Measurements from ENCODE around the gene AGBL1.

Gene AGBL1

DNA sequence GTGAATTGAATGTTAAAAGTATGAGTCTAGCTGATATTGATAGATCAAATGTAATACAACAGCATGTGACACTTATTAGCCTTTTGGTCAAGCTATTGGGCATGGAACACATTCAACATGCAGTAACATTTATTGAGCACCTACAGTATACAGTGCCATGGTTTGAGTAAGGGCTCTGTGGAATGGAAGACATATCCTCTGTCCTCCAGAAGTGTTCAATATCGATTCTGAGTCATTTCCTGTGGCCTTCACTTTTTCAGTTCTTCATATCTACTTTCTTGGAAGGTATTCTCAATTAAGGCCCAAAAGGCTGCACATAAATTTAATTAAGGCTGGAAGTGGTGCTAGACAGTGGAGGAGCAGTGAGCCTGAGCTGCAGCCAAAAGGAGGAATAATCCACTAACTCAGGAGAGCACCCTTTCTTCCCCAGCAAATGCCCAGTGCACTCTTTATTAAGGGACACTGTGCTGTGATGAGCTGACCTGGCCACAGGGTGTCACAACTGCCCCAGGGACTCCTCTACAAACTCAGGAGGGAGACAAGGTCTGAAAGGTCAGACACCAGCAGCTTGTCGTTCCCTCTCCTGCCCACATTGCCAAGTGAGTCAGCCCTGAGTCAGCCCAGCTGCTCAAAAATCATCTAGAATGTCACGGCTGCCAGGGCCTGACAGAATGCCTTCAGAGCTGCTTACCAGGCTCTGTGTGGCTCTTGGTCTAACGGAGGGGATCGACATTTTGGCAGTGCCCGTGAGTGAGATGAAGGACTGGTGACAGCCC lies 544.8 kb downstream of the AGBL1 start:
- Histone ChIP-seq H3K27me3 (replicated peaks; ENCODE audit: control insufficient read depth, insufficient read depth, low read length) (no peaks in the 10 kb centered on the region), H3K4me3 (replicated peaks; ENCODE audit: low read depth, low read length) (no peak overlapping the region), H3K36me3 (ENCODE audit: control insufficient read depth, insufficient read depth, low read length) (no peaks in the 10 kb centered on the region)
- TF ChIP-seq, protein P1, sequence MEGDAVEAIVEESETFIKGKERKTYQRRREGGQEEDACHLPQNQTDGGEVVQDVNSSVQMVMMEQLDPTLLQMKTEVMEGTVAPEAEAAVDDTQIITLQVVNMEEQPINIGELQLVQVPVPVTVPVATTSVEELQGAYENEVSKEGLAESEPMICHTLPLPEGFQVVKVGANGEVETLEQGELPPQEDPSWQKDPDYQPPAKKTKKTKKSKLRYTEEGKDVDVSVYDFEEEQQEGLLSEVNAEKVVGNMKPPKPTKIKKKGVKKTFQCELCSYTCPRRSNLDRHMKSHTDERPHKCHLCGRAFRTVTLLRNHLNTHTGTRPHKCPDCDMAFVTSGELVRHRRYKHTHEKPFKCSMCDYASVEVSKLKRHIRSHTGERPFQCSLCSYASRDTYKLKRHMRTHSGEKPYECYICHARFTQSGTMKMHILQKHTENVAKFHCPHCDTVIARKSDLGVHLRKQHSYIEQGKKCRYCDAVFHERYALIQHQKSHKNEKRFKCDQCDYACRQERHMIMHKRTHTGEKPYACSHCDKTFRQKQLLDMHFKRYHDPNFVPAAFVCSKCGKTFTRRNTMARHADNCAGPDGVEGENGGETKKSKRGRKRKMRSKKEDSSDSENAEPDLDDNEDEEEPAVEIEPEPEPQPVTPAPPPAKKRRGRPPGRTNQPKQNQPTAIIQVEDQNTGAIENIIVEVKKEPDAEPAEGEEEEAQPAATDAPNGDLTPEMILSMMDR (IDR thresholded peaks at IDR 0.05; ENCODE audit: insufficient read depth, low read length, poor library complexity, severe bottlenecking) = no peak
- DNase-seq (ENCODE audit: extremely low read depth, insufficient read length) = no peak

- Histone ChIP-seq H3K27me3 (replicated peaks; ENCODE audit: control insufficient read depth, insufficient read depth, low read length) (no peaks in the 10 kb centered on the region), H3K36me3 (ENCODE audit: control insufficient read depth, insufficient read depth, low read length) (no peaks in the 10 kb centered on the region), H3K4me3 (replicated peaks; ENCODE audit: low read depth, low read length) (no peak overlapping the region)
- TF ChIP-seq, protein P1 (IDR thresholded peaks at IDR 0.05; ENCODE audit: insufficient read depth, low read length, poor library complexity, severe bottlenecking) = no peak
- no peak for DNase-seq (ENCODE audit: extremely low read depth, insufficient read length)
These were observed 550.0 kb downstream of the AGBL1 start for GRCh38 chr15:86629409-86630356.

GRCh38 chr15:86630946-86631345 lies 551.3 kb downstream of the AGBL1 start:
- DNase-seq (ENCODE audit: extremely low read depth, insufficient read length) = no peak
- Histone ChIP-seq H3K36me3 (ENCODE audit: control insufficient read depth, insufficient read depth, low read length) (no peaks in the 10 kb centered on the region), H3K27me3 (replicated peaks; ENCODE audit: control insufficient read depth, insufficient read depth, low read length) (no peaks in the 10 kb centered on the region), H3K4me3 (replicated peaks; ENCODE audit: low read depth, low read length) (no peak overlapping the region)
- TF ChIP-seq, protein P1 (IDR thresholded peaks at IDR 0.05; ENCODE audit: insufficient read depth, low read length, poor library complexity, severe bottlenecking) = no peak

DNA sequence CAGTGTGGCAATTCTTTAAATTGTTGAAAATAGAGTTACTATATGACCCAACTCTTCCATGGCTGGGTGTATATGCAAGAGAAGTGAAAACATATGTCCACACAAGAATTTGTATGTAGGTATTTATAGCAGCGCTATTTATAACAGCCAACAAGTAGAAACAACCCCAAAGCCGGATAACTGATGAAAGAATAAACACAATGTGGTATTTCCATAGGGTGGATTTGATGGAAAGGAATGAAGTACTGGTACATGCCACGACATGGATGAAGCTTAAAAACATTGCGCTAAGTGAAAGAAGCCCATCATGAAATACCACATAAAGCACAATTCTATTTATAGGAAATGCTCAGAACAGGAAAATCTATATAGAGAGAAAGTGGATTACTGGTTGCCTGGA lies 554.5 kb downstream of the AGBL1 start:
- no peak for DNase-seq (ENCODE audit: extremely low read depth, insufficient read length)
- TF ChIP-seq, protein P1 (IDR thresholded peaks at IDR 0.05; ENCODE audit: insufficient read depth, low read length, poor library complexity, severe bottlenecking) = no peak
- no peak overlapping the region for H3K4me3 ChIP-seq (replicated peaks; ENCODE audit: low read depth, low read length)
- H3K27me3 ChIP-seq (replicated peaks; ENCODE audit: control insufficient read depth, insufficient read depth, low read length) = no peaks in the 10 kb centered on the region
- no peaks in the 10 kb centered on the region for H3K36me3 ChIP-seq (ENCODE audit: control insufficient read depth, insufficient read depth, low read length)

- H3K36me3 ChIP-seq (ENCODE audit: control insufficient read depth, insufficient read depth, low read length) = no peaks in the 10 kb centered on the region
- no peak for DNase-seq (ENCODE audit: extremely low read depth, insufficient read length)
- no peaks in the 10 kb centered on the region for H3K27me3 ChIP-seq (replicated peaks; ENCODE audit: control insufficient read depth, insufficient read depth, low read length)
- no peak overlapping the region for H3K4me3 ChIP-seq (replicated peaks; ENCODE audit: low read depth, low read length)
- TF ChIP-seq, protein P1 (IDR thresholded peaks at IDR 0.05; ENCODE audit: insufficient read depth, low read length, poor library complexity, severe bottlenecking) = no peak
These were observed 555.4 kb downstream of the AGBL1 start for GRCh38 chr15:86634992-86635638.
